Panc1 (cell line): ENCODE results near the gene HLA-DPB1.

Experiments used
- CTCF ChIP-seq: fragments of 450-650 bp; IDR thresholded peaks from 2 replicates; pipeline ENCODE4 v1.5.1; 2017; ENCODE audit warnings: mild to moderate bottlenecking
- POLR2AphosphoS5 ChIP-seq: IDR thresholded peaks from 2 replicates; pipeline ENCODE4 v1.6.1; 2012; ENCODE audit warnings: mild to moderate bottlenecking, low read depth, low read length, moderate library complexity

GRCh38 chr6:33066917-33067521, 8.8 kb upstream of the HLA-DPB1 start:
- no peak for TF ChIP-seq CTCF
- TF ChIP-seq POLR2AphosphoS5, result no peak
